ENCODE data around the gene NTN1.

Gene NTN1

DNA sequence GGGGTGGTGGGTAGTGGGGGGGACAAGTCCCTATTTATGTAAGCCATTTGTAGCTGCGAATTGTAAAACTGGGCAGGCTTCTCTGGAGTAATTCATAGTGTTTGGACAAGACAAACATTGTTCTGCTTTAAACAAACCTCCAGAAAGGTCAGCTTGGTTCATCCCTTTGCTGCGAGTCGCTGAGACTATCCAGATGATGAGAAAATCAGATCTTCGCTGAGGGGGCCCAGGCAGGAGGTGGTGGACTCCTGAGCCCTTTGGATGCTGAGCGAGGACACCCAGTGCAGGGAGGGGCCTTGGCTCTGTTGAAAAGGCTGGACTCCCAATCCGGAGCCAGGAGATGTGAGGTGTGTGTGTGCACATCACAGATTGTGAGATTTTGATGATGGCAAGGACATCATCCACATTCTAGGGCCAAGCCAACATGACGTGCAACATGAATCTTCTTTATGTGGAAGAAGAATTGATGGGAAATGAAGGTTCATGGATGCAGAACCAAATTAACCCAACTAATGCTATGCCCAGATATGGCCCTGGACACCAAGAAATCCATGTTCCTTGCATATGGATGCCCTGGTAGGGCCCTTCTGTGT, 15.0 kb upstream of the NTN1 start:
- Histone ChIP-seq H3K27ac (ENCODE audit: low read depth, low read length, poor library complexity, severe bottlenecking) (no peak overlapping the region), H4K20me1 (ENCODE audit: insufficient read depth, low read length) (no peaks in the 10 kb centered on the region), H3K4me2 (ENCODE audit: low read length) (no peak overlapping the region), H3F3A (ENCODE audit: insufficient read depth, low read length) (no peaks in the 10 kb centered on the region), H3K27me3 (ENCODE audit: insufficient read depth, low read length) (no peaks in the 10 kb centered on the region), H3K4me1 (ENCODE audit: insufficient read depth, low read length, severe bottlenecking) (no peaks in the 10 kb centered on the region), H3K9me2 (ENCODE audit: low read depth, low read length) (no peaks in the 10 kb centered on the region), H3K79me2 (ENCODE audit: insufficient read depth, low read length) (no peaks in the 10 kb centered on the region), H3K9me3 (ENCODE audit: low read length) (no peaks in the 10 kb centered on the region), H3K9ac (ENCODE audit: low read length) (no peak overlapping the region), H3K36me3 (ENCODE audit: insufficient read depth, low read length) (no peaks in the 10 kb centered on the region), H2AFZ (ENCODE audit: low read length) (no peak overlapping the region), H3K4me3 (ENCODE audit: low read depth, low read length, poor library complexity, severe bottlenecking) (no peak overlapping the region)
- TF ChIP-seq, protein P1, sequence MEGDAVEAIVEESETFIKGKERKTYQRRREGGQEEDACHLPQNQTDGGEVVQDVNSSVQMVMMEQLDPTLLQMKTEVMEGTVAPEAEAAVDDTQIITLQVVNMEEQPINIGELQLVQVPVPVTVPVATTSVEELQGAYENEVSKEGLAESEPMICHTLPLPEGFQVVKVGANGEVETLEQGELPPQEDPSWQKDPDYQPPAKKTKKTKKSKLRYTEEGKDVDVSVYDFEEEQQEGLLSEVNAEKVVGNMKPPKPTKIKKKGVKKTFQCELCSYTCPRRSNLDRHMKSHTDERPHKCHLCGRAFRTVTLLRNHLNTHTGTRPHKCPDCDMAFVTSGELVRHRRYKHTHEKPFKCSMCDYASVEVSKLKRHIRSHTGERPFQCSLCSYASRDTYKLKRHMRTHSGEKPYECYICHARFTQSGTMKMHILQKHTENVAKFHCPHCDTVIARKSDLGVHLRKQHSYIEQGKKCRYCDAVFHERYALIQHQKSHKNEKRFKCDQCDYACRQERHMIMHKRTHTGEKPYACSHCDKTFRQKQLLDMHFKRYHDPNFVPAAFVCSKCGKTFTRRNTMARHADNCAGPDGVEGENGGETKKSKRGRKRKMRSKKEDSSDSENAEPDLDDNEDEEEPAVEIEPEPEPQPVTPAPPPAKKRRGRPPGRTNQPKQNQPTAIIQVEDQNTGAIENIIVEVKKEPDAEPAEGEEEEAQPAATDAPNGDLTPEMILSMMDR (IDR thresholded peaks at IDR 0.05; ENCODE audit: low read length), result no peak
- no peak for TF ChIP-seq EZH2 (IDR thresholded peaks at IDR 0.05; ENCODE audit: borderline replicate concordance, low read length)

DNA sequence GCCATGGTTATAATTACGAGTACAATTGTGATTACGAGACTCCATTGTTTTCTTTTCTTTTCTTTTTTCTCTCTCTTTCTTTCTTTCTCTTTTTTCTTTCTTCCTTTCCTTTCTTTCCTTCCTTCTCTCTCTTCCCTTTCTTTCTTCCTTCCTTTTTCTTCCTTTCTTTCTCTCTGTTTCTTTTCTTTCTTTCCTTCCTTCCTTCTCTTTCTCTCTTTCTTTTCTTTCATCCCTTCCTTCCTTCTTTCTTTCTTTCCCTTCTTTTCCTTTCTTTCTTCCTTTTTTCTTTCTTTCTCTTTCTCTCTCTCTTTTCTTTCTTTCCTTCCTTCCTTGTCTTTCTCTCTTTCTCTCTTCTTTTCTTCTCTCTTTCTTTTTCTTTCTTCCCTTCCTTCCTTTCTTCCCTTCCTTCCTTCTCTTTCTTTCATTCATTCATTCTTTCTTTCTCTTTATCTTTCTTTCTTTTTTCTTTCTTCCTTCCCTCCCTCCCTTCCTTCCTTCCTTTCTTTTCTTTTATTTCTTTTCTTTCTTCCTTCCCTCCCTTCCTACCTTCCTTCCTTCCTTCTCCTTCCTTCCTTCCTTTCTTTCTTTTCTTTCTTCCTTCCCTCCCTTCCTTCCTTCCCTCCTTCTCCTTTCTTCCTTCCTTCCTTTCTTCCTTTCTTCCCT, 14.1 kb upstream of the NTN1 start:
- H3F3A ChIP-seq (ENCODE audit: insufficient read depth, low read length), result no peaks in the 10 kb centered on the region
- no peak for TF ChIP-seq EZH2 (IDR thresholded peaks at IDR 0.05; ENCODE audit: borderline replicate concordance, low read length)
- TF ChIP-seq, protein P1 (IDR thresholded peaks at IDR 0.05; ENCODE audit: low read length), result no peak
- H3K36me3 ChIP-seq (ENCODE audit: insufficient read depth, low read length), result no peaks in the 10 kb centered on the region
- no peak overlapping the region for H2AFZ ChIP-seq (ENCODE audit: low read length)
- no peaks in the 10 kb centered on the region for H4K20me1 ChIP-seq (ENCODE audit: insufficient read depth, low read length)
- H3K79me2 ChIP-seq (ENCODE audit: insufficient read depth, low read length), result no peaks in the 10 kb centered on the region
- H3K4me1 ChIP-seq (ENCODE audit: insufficient read depth, low read length, severe bottlenecking), result no peaks in the 10 kb centered on the region
- H3K9me2 ChIP-seq (ENCODE audit: low read depth, low read length), result no peaks in the 10 kb centered on the region
- no peak overlapping the region for H3K4me3 ChIP-seq (ENCODE audit: low read depth, low read length, poor library complexity, severe bottlenecking)
- H3K4me2 ChIP-seq (ENCODE audit: low read length), result no peak overlapping the region
- H3K9me3 ChIP-seq (ENCODE audit: low read length), result no peaks in the 10 kb centered on the region
- no peak overlapping the region for H3K9ac ChIP-seq (ENCODE audit: low read length)
- no peaks in the 10 kb centered on the region for H3K27me3 ChIP-seq (ENCODE audit: insufficient read depth, low read length)
- no peak overlapping the region for H3K27ac ChIP-seq (ENCODE audit: low read depth, low read length, poor library complexity, severe bottlenecking)

DNA sequence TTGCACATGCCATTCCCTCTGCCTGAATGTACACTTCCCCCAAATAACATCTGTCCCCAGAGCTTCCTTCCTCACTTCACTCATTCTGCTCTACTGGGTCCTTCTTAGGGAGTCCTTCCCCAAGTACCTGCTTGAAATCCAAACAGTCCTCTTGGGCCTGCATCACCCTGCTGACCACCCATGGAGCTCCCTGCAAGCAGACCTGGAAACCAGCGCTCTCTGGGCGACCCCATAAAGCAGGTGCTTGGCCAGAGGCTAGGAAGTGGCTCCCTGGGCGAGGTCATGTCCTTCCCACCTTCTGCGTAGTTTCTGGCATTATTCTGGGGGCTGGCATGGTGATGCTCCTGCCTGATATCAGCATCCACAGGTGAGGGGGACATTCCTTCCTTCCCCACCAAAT, 12.2 kb upstream of the NTN1 start:
- Histone ChIP-seq H3K9ac (ENCODE audit: low read length) (no peak overlapping the region), H3K27ac (ENCODE audit: low read depth, low read length, poor library complexity, severe bottlenecking) (no peak overlapping the region), H3K79me2 (ENCODE audit: insufficient read depth, low read length) (no peaks in the 10 kb centered on the region)

More for the DNA sequence above, 12.2 kb upstream of the NTN1 start:
- H3K4me1 ChIP-seq (ENCODE audit: insufficient read depth, low read length, severe bottlenecking), result no peaks in the 10 kb centered on the region
- H2AFZ ChIP-seq (ENCODE audit: low read length), result no peak overlapping the region
- no peaks in the 10 kb centered on the region for H4K20me1 ChIP-seq (ENCODE audit: insufficient read depth, low read length)
- no peaks in the 10 kb centered on the region for H3K27me3 ChIP-seq (ENCODE audit: insufficient read depth, low read length)
- no peaks in the 10 kb centered on the region for H3K36me3 ChIP-seq (ENCODE audit: insufficient read depth, low read length)
- TF ChIP-seq, protein P1 (IDR thresholded peaks at IDR 0.05; ENCODE audit: low read length), result no peak
- TF ChIP-seq EZH2 (IDR thresholded peaks at IDR 0.05; ENCODE audit: borderline replicate concordance, low read length), result no peak
- H3K9me2 ChIP-seq (ENCODE audit: low read depth, low read length), result no peaks in the 10 kb centered on the region
- no peaks in the 10 kb centered on the region for H3K9me3 ChIP-seq (ENCODE audit: low read length)
- no peak overlapping the region for H3K4me3 ChIP-seq (ENCODE audit: low read depth, low read length, poor library complexity, severe bottlenecking)
- H3K4me2 ChIP-seq (ENCODE audit: low read length), result no peak overlapping the region
- H3F3A ChIP-seq (ENCODE audit: insufficient read depth, low read length), result no peaks in the 10 kb centered on the region

Measured in OCI-LY1 (cell line).